T-helper 22 cell (primary cell): Measurements from ENCODE around the gene ATG10.
"Not testable (repeated sequence)": the region's sequence is repeated elsewhere in the genome, so short reads cannot be mapped to it uniquely, and the experiment has no call there.

Experiments
- DNase-seq: peaks from one replicate; pipeline ENCODE4 v3.0.0-alpha.2; 2020; ENCODE audit warnings: low read depth

Gene ATG10

DNA sequence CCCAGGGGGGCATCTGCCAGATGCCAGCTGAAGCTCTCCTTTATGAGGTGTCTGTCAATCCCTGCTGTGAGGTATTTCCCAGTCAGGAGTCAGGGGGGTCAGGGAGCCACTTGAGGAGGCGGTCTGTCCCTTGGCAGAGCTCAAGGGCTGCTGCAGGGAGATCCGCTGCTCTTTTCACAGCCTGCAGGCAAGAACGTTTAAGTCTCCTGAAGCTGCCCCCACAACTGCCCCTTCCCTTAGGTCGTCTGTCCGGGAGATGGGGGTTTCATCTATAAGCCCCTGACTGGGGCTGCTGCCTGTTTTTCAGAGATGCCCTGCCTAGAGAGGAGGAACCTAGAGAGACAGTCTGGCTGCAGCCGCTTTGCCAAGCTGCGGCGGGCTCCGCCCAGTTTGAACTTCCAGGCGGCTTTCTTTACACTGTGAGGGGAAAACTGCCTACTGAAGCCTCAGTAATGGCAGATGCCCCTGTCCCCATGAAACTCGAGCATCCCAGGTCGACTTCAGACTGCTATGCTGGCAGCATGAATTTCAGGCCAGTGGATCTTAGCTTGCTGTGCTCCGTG, 158.0 kb downstream of the ATG10 start:
- DNase-seq = no peak

DNA sequence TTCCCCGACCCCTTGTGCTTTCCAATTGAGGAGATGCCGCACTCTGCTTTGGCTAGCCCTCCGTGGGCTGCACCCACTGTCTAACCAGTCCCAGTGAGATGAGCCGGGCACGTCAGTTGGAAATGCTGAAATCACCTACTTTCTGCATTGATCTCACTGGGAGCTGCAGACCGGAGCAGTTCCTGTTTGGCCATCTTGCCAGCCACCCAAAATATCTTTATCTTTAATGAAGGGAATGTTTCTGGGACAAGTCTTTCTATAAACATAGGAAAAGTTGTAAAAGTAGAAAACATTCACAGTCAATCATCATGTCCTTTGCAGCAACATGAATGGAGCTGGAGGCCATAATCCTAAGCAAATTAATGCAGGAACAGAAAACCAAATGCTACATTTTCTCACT, 158.8 kb downstream of the ATG10 start:
- no peak for DNase-seq

DNA sequence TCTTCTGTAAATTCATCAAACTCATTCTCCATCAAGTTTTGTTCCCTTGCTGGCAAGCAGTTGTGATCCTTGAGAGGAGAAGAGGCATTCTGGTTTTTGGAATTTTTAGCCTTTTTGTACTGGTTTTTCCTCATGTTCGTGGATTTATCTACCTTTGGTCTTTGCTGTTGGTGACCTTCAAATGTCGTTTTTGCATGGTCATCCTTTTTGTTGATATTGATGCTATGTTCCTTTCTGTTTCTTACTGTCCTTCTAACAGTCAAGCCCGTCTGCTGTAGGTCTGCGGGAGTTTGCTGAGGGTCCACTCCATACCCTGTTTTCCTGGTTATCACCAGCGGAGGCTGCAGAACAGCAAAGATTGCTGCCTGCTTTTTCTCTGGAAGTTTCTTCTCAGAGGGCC, 165.4 kb downstream of the ATG10 start:
- DNase-seq = no peak

DNA sequence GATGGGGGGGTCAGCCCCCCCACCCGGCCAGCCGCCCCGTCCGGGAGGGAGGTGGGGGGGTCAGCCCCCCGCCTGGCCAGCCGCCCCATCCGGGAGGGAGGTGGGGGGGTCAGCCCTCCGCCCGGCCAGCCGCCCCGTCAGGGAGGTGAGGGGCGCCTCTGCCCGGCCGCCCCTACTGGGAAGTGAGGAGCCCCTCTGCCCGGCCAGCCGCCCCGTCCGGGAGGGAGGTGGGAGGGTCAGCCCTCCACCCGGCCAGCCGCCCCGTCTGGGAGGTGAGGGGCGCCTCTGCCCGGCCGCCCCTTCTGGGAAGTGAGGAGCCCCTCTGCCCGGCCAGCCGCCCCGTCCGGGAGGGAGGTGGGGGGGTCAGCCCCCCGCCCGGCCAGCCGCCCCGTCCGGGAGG, 168.0 kb downstream of the ATG10 start:
- not testable (repeated sequence) for DNase-seq

DNA sequence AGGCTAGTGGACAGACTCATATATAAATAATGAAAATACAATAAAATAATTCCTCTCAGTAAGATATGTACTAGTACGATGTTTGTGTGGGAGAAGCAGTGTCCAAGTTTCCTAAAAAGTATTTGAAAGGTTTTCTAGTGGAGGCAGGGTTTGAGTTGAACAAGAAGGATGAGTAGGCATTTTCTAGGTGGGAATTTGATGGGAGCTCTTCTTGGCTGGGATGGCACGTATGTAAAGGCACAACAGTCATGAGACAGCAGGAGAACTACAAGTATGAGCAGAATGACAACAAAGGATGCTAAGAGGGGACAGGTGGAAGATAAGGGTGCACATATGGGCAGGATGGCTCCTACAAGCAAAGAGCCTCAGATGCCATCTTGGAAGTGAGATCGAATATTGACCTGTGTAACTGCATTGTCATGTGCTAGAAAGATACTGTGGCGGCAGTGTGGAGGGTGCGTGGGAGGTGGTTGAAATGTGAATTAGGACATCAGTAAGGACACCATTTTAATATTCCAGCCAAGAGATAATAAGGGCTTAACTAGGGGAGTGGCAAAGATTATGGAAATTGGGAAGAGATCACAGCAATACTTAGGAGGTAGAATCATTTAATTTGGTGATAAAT, 170.5 kb downstream of the ATG10 start:
- no peak for DNase-seq

DNA sequence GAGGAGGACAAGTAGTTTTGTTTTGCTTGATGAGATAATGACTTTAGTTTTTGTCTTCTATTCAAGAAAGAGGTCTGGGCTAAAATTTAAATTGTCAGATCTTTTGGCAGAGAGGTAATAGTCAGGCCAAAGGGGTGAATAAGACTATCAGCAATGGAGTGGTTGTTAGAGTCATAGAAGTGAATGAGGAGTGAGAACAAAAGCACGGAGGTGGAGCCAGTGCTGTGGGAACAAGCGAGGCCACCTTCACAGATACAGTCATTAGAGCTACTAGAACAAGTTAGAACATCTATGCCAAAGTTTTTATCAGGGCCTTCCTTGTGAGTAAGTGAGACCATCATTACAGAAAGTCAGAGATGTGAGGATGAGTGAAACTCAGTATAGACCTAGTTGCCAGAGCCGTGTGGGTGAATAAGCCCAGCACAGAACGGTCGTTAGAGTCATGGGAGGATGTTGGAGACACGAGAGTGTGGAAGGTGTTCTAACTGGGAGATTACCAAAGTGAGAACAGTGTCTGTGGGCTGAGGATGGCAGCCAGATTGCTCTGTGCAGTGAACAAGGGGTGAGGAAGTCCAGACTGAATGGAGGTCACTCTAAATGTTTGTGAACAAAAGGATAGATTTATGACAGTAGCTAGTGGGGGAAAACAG, 171.2 kb downstream of the ATG10 start:
- DNase-seq = no peak

DNA sequence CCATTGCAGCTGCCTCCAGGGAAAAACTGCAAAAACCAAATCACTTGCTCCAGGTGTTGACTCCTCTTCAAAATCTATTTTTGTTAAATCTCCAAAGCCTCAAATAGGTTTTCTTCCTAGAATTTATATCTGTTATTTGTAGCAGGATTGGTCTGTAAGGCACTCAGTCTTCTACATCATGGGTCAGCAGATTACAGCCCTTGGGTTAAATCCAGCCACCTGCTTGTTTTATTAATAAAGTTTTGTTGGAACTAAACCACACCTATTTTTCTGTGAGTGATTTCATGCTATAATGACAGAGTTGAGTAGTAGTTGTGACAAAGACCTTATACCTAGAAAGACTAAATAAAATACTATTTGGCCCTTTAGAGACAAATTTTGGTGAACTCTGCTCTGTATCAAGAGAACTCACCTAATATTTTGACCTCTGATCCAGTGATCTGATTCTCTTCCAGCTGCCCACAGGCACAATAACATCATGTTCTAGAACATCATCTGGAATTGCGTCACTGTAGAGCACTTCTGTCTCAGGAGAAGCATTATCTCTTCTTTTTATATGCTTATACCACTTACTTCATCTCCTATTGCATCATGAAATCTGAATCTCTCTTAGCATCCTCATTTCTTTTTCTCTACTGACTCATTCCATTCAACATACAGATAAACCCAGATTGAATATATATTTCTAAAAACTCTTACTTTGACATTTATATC, 176.2 kb downstream of the ATG10 start:
- no peak for DNase-seq

DNA sequence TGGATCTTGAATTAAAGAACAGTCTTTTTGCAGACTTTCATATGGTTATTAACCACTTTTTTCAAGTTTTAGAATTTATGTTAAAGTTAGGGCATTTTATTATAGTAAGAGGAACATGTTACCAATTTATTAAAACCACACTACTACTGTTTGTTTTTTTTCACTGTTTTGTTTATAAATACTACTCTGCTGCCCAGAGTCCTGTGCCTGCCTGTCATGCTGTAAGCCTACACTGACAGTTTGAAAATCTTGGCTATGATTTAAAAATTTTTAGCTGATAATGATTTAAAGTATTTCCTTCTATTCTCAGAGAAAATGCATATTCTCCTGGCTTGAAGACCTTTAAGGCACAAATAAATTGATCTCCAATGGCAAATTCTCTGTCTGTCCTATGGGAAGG, 177.6 kb downstream of the ATG10 start:
- no peak for DNase-seq

DNA sequence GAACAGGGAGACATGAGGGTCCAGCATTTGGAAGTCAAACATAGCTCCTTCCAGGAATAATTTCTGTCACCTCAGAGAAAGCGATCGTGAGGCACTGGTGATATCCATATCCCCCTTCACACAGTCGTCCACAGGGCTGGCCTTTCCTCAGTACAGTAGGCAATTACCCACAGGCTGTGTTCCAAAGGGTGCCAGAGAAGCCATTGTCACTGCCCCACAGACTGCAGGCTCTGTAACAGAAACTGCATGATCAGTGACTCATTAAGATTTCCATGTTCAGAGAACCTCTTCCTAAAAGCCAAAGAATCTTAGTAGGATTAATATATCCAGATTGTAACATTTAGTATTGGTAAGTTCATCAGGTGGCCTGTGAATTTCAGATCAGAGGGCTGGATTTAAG, 178.7 kb downstream of the ATG10 start:
- no peak for DNase-seq

DNA sequence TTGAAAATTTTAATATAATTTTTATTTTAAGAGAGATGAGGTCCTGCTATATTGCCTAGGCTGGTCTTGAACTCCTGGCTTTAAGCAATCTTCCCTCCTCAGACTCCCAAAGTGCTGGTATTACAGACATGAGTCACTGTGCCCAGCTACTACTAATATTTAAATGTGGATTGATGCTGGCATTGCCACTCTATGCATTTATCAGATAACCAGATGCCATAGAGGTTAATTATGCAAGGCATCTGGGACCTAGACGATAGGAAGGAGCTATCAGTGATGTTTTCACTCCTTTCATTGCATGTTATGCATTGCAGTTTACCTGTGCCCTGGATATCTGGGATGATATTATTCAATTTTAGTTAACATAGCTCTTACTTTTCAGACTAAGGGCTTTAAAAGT, 179.4 kb downstream of the ATG10 start:
- no peak for DNase-seq

DNA sequence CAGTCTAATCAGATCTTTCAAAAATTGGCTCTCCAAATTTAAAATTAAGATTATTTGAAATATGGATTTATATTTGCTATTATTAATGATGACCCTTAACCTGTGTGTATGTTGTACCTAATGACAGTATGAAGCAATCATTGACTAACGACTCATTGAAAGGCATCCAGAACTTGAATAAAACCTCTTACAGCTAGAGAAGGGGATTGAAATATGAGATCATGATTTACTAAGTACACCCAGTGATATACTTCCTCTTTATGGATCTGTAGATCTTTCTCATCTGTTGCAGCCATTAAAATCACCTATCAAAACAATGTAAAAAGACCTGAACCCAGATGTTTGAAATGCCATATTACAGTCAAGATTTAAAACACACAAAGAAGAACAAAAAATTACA, 179.8 kb downstream of the ATG10 start:
- DNase-seq = no peak

DNA sequence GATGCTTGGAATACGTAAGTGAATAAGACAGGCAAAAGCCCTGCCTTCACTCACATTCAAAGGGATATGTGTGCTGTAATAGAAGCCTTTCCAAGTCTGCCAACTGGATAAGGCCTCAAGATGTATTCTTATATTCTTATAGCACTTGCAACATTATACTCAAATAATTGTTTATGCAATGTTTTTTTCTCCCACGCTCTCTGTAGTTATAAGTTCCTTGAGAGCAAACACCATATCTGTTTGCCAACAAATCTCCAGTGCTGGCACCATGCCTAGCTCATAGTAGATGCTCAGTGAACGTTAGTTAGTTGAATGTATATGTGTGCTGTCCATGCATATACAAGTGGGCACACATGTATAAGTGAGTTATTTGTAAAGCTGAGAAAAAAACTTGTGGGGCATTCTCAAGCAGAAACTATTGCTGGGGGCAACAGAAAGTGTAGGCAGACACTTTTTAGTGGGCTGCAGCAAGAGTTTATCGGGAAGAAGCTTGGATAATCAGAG, 181.2 kb downstream of the ATG10 start:
- no peak for DNase-seq

DNA sequence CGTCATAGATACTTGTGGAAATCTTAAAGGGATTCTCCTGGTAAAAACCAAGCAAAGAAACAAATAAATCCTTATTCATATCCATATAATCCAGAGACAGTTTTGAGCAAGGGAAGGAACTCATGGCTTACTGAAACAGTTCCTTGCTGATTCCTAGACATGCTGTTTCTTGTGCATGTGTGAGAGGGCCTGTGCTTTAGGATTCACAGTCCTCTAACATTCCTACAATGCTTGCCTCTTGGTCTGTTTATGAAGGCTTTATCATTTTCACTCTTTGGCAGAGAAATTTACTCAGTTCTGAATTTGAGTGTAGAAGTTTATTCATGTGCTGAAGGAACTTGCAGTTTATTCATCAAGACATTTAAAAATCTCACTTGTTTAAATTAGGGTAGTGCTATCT, 183.0 kb downstream of the ATG10 start:
- no peak for DNase-seq

DNA sequence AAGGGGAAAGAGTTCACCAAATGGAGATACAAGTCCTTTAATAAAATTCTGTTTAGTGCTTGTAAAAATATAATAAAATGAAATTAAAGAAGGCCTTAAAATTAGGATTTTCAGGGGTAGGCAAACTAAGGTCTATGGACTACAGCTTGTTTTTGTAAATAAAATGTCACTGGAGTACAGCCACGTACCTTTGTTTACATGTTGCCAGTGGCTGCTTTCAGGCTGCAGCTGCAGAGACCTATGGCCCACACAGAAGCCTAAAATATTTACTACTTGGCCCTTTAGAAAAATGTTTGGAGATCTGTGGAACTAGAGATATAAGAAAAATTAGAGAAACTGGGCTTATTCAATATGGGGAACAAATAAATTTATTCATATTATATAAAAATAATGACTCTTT, 183.5 kb downstream of the ATG10 start:
- no peak for DNase-seq

DNA sequence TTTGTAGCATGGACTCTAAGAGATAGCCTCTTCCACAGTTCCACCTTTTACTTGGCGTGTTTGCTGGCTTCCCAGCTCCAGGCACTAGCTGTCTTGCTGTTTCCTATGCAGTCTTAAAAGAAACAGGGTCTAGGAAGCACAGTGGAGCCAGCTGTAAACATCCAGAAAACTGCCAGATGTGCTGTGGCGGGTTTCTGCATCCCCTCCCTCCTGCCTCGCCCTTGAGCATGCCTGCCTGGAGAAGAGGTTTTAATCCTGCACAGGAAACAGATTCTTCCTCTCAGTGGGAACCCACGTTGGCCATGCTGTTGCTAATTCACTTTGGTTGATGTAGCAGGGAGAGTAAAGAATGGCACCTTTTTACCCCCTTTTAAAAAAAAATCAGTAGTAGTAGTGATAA, 185.1 kb downstream of the ATG10 start:
- DNase-seq = no peak

DNA sequence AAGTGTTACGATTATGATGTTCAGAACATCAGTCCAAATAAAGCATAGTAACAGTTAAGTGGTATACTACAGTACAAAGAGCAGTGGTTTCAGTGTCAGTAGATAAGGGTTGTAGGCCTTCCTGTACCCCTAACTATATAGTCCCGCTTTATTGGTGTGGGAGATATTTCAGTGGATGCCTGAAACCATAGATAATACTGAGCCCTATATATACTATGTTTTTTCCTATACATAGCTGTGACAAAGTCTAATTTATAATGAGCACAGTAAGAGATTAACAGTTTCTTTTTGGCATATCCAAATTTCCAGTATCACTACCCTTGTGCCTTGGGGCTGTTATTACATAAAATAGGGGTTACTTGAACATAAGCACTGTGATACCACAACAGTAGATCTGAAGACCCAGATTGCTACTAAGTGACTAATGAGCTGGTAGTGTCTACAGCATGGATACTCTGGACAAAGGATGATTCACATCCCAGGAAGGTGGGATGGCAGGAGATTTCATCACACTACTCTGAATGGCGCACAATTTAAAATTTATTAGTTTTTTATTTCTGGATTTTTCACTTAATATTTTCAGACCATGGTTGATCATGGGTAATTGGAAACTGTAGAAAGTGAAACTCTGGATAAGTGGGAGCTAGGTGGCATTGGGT, 187.1 kb downstream of the ATG10 start:
- DNase-seq = no peak

DNA sequence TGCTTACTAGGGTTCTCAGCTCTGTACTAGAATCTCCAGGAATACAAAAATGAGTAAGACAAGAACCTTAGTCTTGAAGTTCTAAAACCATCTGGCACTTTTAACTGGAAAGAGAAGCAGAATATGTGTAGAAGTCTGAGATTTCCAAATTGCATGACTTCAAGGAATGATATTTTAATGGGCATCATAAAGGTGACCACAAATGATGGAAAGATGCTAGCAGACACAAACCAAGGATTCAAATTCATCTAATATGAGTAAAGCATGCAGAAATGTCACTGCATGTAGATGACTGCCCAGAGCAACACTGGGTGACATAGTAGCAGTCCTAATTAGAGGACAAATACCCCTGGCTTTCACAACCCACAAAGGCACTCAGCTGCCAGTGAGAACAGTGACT, 189.1 kb downstream of the ATG10 start:
- no peak for DNase-seq

DNA sequence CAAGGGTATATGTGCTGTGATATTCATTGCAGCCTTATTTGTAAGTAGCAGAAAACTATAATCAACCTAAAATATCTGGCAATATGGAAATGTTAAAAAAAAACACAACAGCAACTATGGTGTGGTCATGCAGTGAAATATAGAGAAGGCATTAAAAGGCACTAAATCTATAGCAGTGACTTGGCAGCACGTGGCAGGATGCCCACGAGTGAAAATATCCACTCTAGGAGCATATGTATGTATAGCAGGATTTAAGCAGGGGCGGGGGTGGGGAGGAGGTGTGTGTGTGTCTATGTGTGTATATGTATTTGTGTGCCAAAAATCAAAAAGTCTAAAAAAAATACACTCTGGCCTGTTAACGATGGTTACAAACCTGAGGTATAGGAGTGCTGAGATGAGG, 190.8 kb downstream of the ATG10 start:
- no peak for DNase-seq

DNA sequence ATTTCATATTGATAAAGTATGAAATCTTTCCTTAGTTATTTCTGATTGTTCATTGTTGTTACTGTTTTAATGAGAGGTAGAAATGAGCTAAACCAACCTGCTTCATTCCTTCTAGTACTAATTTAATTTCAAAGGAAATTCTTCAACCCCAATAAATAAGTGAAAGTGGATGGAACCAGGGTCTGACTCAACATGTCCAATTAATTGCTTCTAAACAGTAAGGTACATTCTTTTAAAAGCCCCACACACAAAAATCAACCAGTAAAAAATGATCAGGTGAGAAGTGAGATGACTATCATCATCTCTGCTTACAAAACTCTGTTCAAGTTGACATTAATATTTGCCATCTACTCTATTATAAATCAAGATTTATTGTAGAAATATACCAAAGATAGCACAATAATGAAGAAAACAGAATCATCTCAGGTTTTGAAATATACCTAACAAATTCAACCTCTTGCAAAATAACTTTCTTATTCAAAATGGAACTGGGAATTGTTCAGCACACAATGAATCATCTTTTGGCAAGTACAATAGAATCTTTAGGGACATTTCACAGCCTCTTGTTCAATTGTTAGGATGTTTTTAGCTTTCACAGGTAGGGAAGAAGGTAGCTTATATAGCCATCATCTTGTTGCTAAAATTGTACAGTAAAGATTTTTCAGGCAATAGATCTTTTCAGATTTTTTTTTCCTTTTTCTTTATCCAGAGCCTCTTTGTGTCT, 191.8 kb downstream of the ATG10 start:
- no peak for DNase-seq

DNA sequence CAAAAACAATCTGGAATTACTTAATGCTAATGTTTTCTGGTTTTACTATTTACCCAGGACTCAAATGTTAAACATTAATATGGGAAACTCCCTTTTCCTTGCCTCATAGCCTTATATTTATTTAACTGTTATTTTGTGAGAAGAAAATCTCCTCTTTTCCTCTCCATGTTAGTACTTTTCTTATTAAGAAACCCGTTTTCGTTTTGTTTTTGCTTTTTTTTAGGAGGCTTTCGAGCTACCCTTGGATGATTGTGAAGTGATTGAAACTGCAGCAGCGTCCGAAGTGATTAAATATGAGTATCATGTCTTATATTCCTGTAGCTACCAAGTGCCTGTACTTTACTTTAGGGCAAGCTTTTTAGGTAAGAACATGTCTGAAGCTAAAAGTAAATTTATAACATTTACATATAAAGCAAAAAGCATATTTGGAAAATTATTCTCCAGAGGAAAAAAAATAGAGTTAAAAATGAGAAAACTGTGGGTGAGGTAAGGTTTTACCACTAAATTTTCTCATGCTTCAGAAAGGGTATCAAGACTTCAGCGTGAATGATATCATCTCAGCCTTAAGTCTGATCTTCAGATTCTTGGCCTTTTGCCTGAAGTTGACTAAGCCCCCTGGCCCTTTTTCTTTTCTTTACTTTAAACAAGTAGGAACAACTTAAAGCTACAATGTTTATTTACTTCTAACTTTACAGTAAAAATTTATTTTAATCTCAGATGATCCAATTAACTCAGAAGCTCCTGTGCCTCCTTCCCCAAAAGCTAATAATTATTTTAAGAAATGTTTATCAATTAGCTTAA, 192.6 kb downstream of the ATG10 start:
- no peak for DNase-seq
